Upper lobe of left lung (tissue), 6 donors: ENCODE results near the gene MAT1A. TPM values are rescaled to one million over a fixed set of nuclear protein-coding genes. Genes with fewer than 3 reads are reported as not detected.
"Not testable (repeated sequence)": the region's sequence is repeated elsewhere in the genome, so short reads cannot be mapped to it uniquely, and the experiment has no call there.

Experiments used
- ATAC-seq, 2 donors: fragments of 200-7000 bp; cut with Tn5 transposase; one replicate each; pipeline ENCODE4 v1.9.1; 2022; ENCODE audit warnings: mild to moderate bottlenecking in 2 of 2, moderate library complexity in 2 of 2; ENCODE audit not compliant: low FRiP score in 2 of 2
- DNase-seq, 2 donors: peaks; one replicate each; pipeline ENCODE4 v3.0.0-alpha.2; 2019 to 2020
- H3K27ac ChIP-seq, 4 donors: fragments of 200-600 bp; sonication (generic); one replicate each; pipeline ENCODE4 v1.5.1; 2016 to 2019
- H3K27me3 ChIP-seq, 4 donors: fragments of 200-600 bp; sonication (generic); one replicate each; pipeline ENCODE4 v1.5.1; 2017 to 2019
- H3K36me3 ChIP-seq, 4 donors: fragments of 200-600 bp; sonication (generic); one replicate each; pipeline ENCODE4 v1.5.1; 2016 to 2019
- H3K4me1 ChIP-seq, 4 donors: fragments of 200-600 bp; sonication (generic); one replicate each; pipeline ENCODE4 v1.5.1; 2018 to 2019
- H3K4me3 ChIP-seq, 4 donors: fragments of 200-600 bp; sonication (generic); one replicate each; pipeline ENCODE4 v1.5.1; 2017 to 2019; ENCODE audit warnings: mild to moderate bottlenecking in 2 of 4, moderate library complexity in 1 of 4
- H3K9me3 ChIP-seq, 4 donors: fragments of 200-600 bp; sonication (generic); one replicate each; pipeline ENCODE4 v1.5.1; 2018 to 2019
- EP300 ChIP-seq, 4 donors: sonication (generic); formaldehyde crosslinking; IDR thresholded peaks; one replicate each; pipeline ENCODE4 v1.5.1; 2017; ENCODE audit warnings: antibody characterized with exemption in 4 of 4, control low read depth in 2 of 4
- POLR2A ChIP-seq, 4 donors: fragments of 450-650 bp; IDR thresholded peaks; one replicate each; pipeline ENCODE4 v1.5.1; 2016 to 2017; ENCODE audit warnings: antibody characterized with exemption in 4 of 4, mild to moderate bottlenecking in 2 of 4
- POLR2AphosphoS5 ChIP-seq, 2 donors: sonication (generic); formaldehyde crosslinking; IDR thresholded peaks; one replicate each; pipeline ENCODE4 v1.5.1; 2017; ENCODE audit warnings: antibody characterized with exemption in 2 of 2
- WGBS, 2 donors: methylation state at CpG; one replicate each; pipeline ENCODE4 v1.1.5; 2017 to 2018; 5-methylcytosine and 5-hydroxymethylcytosine counted together
- total RNA-seq, 6 donors: library from RNA; depleted of rRNA in 4 of 6; stranded (reverse); fragments of >200 nt in 4 of 6; gene quantifications; one replicate each; pipeline versions ENCODE4 v1.1.0 to v1.2.1, GENCODE V29; 2016 to 2021
- TF ChIP-seq, protein P1 (sequence below), 6 experiments: fragments of 450-650 bp in 4 of 6; fragments of 200-600 bp in 2 of 6; sonication (generic) in 2 of 6; IDR thresholded peaks; one replicate each; pipeline ENCODE4 v1.5.1; 2016 to 2019; ENCODE audit warnings: antibody characterized with exemption in 6 of 6
- donor health status: DM: no; HTN: no; CAD: no; lungs with moderate emphysema.
- donor health status: DM: no; HTN: yes; CAD: no; lungs with severe emphysema.

MAT1A gene
- total RNA-seq, 6 donors from 2014 or later, result 0.15 to 2.1 (median 0.73) TPM

DNA sequence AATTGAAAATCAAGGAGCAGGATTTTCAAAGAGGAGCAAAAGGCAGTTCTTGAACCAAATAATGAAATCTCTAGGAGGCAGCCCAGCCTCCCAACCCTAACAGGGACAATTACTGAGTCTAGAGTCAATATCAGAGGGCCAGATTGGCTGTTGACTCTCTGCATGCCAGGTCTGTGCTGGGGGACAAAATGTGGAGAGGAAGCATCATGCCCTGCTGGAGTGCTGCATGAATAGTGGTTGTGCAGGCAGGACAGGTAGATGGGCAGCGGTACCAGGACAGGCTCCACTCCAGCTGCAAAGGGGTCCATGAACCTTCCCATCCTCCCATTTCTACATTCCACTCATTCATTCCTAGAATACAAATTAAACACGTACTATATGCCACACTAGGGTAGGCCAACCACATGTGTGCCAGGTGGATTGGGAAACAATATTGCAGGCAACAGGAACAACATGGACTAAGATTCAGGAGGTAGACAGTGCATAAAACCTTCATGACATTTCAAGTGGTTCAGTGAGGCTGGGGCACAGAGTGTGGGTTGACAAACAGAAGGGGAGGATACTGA, 30.4 kb upstream of the MAT1A start:
- Histone ChIP-seq H3K9me3 (no peaks in the 10 kb centered on the region), H3K27me3 (no peaks in the 10 kb centered on the region), H3K27ac (no peak overlapping the region), H3K4me1 (no peaks in the 10 kb centered on the region), H3K4me3 (no peak overlapping the region), H3K36me3 (no peaks in the 10 kb centered on the region)
- ATAC-seq, result no peak
- WGBS, 2 donors, result 88 to 95% methylated on average over 2 of the region's 2 CpGs
- no peak for DNase-seq
- no peak for TF ChIP-seq POLR2AphosphoS5 (IDR thresholded peaks at IDR 0.05)
- no peak for TF ChIP-seq EP300 (IDR thresholded peaks at IDR 0.05)
- TF ChIP-seq, protein P1, sequence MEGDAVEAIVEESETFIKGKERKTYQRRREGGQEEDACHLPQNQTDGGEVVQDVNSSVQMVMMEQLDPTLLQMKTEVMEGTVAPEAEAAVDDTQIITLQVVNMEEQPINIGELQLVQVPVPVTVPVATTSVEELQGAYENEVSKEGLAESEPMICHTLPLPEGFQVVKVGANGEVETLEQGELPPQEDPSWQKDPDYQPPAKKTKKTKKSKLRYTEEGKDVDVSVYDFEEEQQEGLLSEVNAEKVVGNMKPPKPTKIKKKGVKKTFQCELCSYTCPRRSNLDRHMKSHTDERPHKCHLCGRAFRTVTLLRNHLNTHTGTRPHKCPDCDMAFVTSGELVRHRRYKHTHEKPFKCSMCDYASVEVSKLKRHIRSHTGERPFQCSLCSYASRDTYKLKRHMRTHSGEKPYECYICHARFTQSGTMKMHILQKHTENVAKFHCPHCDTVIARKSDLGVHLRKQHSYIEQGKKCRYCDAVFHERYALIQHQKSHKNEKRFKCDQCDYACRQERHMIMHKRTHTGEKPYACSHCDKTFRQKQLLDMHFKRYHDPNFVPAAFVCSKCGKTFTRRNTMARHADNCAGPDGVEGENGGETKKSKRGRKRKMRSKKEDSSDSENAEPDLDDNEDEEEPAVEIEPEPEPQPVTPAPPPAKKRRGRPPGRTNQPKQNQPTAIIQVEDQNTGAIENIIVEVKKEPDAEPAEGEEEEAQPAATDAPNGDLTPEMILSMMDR (IDR thresholded peaks at IDR 0.05), result no peak
- no peak for TF ChIP-seq POLR2A (IDR thresholded peaks at IDR 0.05)

DNA sequence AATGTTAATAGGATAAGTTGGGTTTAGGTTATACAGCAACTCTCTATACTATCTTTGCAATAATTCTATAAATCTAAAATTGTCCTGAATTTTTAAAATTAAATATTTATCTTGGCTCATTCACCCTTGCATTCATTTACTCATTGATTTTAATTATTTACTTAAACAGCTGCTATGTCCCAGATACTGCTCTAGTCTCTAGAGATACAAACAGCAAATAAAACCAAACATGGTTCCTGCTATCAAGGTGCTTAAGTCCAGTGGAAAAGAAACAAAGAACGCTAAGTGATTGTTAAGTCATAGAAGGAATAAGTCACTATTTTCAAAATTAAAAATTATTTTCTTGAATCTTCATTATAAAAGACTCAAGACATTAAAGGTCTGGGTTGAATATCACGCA, 29.9 kb upstream of the MAT1A start:
- Histone ChIP-seq H3K36me3 (no peaks in the 10 kb centered on the region), H3K9me3 (no peaks in the 10 kb centered on the region), H3K4me3 (no peak overlapping the region), H3K27me3 (no peaks in the 10 kb centered on the region), H3K4me1 (no peaks in the 10 kb centered on the region), H3K27ac (no peak overlapping the region)
- ATAC-seq (no peak), DNase-seq (no peak)
- 77 to 89% methylated on average over 2 of the region's 2 CpGs for WGBS, 2 donors
- TF ChIP-seq POLR2A (IDR thresholded peaks at IDR 0.05) (no peak), POLR2AphosphoS5 (IDR thresholded peaks at IDR 0.05) (no peak), EP300 (IDR thresholded peaks at IDR 0.05) (no peak)
- TF ChIP-seq, protein P1 (IDR thresholded peaks at IDR 0.05), result no peak

DNA sequence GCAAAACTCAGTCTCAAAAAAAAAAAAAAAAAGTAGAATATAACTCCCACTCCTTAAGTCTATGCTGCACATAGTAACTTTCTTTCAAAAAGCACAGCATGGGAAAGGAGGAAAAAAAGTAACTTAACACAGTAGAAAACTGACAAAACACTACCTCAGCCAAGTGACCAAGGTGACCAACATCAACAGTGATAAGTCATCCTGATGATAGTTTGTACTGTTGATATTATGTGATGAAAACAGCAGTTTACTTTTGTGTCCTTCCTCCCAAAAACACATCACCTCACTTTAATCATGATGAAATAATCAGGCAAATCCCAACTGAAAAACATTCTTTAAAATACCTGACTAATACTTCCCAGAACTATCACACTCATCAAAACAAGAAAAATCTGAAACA, 29.3 kb upstream of the MAT1A start:
- TF ChIP-seq POLR2AphosphoS5 (IDR thresholded peaks at IDR 0.05), result no peak
- no peak for TF ChIP-seq EP300 (IDR thresholded peaks at IDR 0.05)
- TF ChIP-seq, protein P1 (IDR thresholded peaks at IDR 0.05), result no peak
- TF ChIP-seq POLR2A (IDR thresholded peaks at IDR 0.05), result no peak
- H3K36me3 ChIP-seq, result no peaks in the 10 kb centered on the region
- H3K9me3 ChIP-seq, result no peaks in the 10 kb centered on the region
- H3K4me1 ChIP-seq, result no peaks in the 10 kb centered on the region
- H3K4me3 ChIP-seq, result no peak overlapping the region
- ATAC-seq (no peak), DNase-seq (no peak)
- H3K27me3 ChIP-seq, result no peaks in the 10 kb centered on the region
- no peak overlapping the region for H3K27ac ChIP-seq

DNA sequence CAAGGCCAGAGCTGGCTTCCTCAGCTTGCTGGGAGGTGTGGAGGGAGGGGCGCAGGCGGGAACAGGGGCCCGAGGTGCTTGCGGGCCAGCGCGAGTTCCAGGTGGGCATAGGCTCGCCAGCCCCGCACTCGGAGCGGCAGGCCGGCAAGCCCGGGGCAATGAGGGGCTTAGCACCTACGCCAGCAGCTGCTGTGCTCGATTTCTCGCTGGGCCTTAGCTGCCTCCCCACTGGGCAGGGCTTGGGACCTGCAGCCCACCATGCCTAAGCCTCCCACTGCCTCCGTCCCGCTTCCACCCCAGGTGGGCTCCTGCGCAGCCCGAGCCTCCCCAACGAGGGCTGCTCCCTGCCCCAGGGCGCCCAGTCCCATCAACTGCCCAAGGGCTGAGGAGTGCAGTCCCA, 25.9 kb upstream of the MAT1A start:
- Histone ChIP-seq H3K27ac (no peak overlapping the region), H3K36me3 (no peaks in the 10 kb centered on the region), H3K4me3 (no peak overlapping the region), H3K4me1 (no peaks in the 10 kb centered on the region), H3K27me3 (no peaks in the 10 kb centered on the region), H3K9me3 (no peaks in the 10 kb centered on the region)
- TF ChIP-seq, protein P1 (IDR thresholded peaks at IDR 0.05), result no peak
- TF ChIP-seq EP300 (IDR thresholded peaks at IDR 0.05) (no peak), POLR2AphosphoS5 (IDR thresholded peaks at IDR 0.05) (no peak), POLR2A (IDR thresholded peaks at IDR 0.05) (no peak)
- DNase-seq, result peak in 1 of 2 donors; percentile 71
- no peak for ATAC-seq
- 90% methylated on average over 21 of the region's 21 CpGs; no CpG with 5 or more reads in 1 of the 2 donors for WGBS, 2 donors

DNA sequence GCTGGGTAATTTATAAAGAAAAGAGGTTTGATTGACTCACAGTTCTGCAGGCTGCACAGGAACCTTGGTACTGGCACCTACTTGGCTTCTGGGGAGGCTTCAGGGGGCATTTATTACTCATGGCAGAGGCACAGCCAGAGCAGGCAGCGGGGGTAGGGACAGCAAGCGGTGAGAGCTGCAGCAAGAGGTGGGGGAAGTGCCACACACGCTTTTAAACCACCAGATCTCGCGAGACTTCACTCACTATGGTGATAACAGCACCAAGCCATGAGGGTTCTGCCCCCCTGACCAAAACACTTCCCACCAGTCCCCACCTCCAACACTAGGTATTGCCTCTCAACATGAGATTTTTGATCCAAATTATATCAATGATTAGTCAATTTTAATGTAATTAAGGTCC, 24.1 kb upstream of the MAT1A start:
- ATAC-seq (no peak), DNase-seq (peak in 1 of 2 donors; percentile 0)
- WGBS, 2 donors, result 79 to 82% methylated on average over 5 of the region's 5 CpGs

DNA sequence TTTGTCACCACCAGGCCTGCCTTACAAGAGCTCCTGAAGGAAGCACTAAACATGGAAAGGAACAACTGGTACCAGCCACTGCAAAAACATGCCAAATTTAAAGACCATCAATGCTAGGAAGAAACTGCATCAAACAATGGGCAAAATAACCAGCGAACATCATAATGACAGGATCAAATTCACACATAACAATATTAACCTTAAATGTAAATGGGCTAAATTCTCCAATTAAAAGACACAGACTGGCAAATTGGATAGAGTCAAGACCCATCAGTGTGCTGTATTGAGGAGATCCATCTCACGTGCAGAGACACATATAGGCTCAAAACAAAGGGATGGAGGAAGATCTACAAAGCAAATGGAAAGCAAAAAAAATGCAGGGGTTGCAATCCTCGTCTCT, 16.5 kb upstream of the MAT1A start:
- H3K36me3 ChIP-seq, H3K4me1 ChIP-seq, DNase-seq, H3K27me3 ChIP-seq, H3K4me3 ChIP-seq, H3K27ac ChIP-seq, H3K9me3 ChIP-seq, ATAC-seq: not testable (repeated sequence)
- WGBS, 2 donors, result 79 to 88% methylated on average over 3 of the region's 3 CpGs

More for the DNA sequence above, 24.1 kb upstream of the MAT1A start:
- Histone ChIP-seq H3K36me3 (no peaks in the 10 kb centered on the region), H3K27me3 (no peaks in the 10 kb centered on the region), H3K9me3 (no peaks in the 10 kb centered on the region), H3K4me3 (no peak overlapping the region), H3K27ac (no peak overlapping the region), H3K4me1 (no peaks in the 10 kb centered on the region)
- TF ChIP-seq, protein P1 (IDR thresholded peaks at IDR 0.05), result no peak
- TF ChIP-seq EP300 (IDR thresholded peaks at IDR 0.05) (no peak), POLR2AphosphoS5 (IDR thresholded peaks at IDR 0.05) (no peak), POLR2A (IDR thresholded peaks at IDR 0.05) (no peak)
